ENCODE data around the gene PCMT1. TPM values are rescaled to one million over a fixed set of nuclear protein-coding genes. Genes with fewer than 3 reads are reported as not detected.

The PCMT1 gene
- total and polyA plus RNA-seq, 2 of the 4 experiments (the other 2 are of a cell fraction) = 101 to 109 TPM

DNA sequence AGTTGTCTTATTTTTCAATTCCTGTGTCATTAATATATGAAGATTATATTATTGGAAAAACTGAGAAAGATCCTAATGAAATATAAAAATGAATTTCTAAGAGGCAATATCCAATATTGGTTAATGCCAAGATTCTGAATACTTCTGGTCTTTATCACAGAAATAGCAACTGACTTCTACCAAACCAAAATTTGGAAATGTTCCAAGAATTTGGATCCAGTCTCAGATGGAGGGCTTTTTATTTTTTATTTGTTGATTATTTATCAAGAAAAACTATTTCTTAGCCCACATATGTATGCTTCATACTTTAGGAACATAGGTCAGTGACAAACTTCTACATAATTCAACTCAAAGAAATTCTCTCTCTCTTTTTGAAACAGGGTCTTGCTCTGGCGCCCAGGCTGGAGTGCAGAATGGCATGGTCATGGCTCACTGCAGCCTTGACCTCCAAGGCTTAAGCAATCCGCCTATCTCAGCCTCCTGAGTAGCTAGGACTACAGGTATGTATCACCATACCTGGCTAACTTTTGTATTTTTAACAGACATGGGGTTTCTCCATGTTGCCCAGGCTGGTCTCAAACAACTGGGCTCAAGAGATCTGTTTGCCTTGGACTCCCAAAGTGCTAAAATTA, 16.3 kb upstream of the PCMT1 start:
- Histone ChIP-seq H2AFZ (replicated peaks; ENCODE audit: low read length, poor library complexity) (no peak overlapping the region), H3K27ac (ENCODE audit: insufficient read depth, low read length) (no peak overlapping the region), H3K14ac (replicated peaks; ENCODE audit: low read depth, low read length) (no peak overlapping the region), H2BK15ac (ENCODE audit: low read depth, low read length) (no peak overlapping the region), H3K4me1 (ENCODE audit: control insufficient read depth, insufficient read depth, low read length) (no peaks in the 10 kb centered on the region), H4K8ac (ENCODE audit: low read depth in 2 of 2, low read length in 2 of 2) (no peak overlapping the region), H3K9me3 (ENCODE audit: control insufficient read depth, insufficient read depth, low read length) (no peaks in the 10 kb centered on the region), H3K79me1 (ENCODE audit: low read depth in 1 of 2, low read length in 2 of 2) (no peaks in the 10 kb centered on the region; a peak in 1 of 4 replicates), H3K9me1 (ENCODE audit: insufficient read depth, low read length) (no peaks in the 10 kb centered on the region), H2AK5ac (ENCODE audit: low read depth, low read length) (no peak overlapping the region), H3K4ac (ENCODE audit: low read depth, low read length) (no peak overlapping the region), H2BK5ac (ENCODE audit: low read depth, low read length, poor library complexity, severe bottlenecking) (no peak overlapping the region), H2BK120ac (ENCODE audit: low read depth, low read length) (no peak overlapping the region), H4K20me1 (ENCODE audit: insufficient read depth, low read length) (no peaks in the 10 kb centered on the region), H4K91ac (ENCODE audit: insufficient read depth, low read depth, low read length) (no peak overlapping the region), H3K56ac (ENCODE audit: extremely low read depth, insufficient read depth, low read length) (no peak overlapping the region), H3K23ac (ENCODE audit: low read depth, low read length) (no peak overlapping the region), H3K4me2 (ENCODE audit: low read depth, low read length) (no peak overlapping the region), H3K27me3 (ENCODE audit: control insufficient read depth, insufficient read depth, low read length) (no peaks in the 10 kb centered on the region), H3K36me3 (ENCODE audit: control insufficient read depth, insufficient read depth, low read length) (peaks cover 39% of the 10 kb centered on the region), H2BK20ac (ENCODE audit: low read depth, low read length) (no peak overlapping the region), H2AK9ac (replicated peaks; ENCODE audit: low read depth, low read length, poor library complexity) (peak overlapping the region; percentile 50), H3K9ac (ENCODE audit: low read depth, low read length) (no peak overlapping the region), H3K4me3 (ENCODE audit: insufficient read depth, low read depth, low read length) (no peak overlapping the region), H3K18ac (ENCODE audit: low read depth, low read length) (no peak overlapping the region), H4K5ac (ENCODE audit: low read depth, low read length) (no peak overlapping the region)
- TF ChIP-seq USF2 (IDR thresholded peaks at IDR 0.05; ENCODE audit: low read depth, low read length) (no peak), POLR2A (IDR thresholded peaks at IDR 0.05; ENCODE audit: low read depth, low read length) (no peak), MAFK (IDR thresholded peaks at IDR 0.05; ENCODE audit: low read depth, low read length) (no peak), RCOR1 (IDR thresholded peaks at IDR 0.05; ENCODE audit: insufficient replicate concordance, low read length) (no peak), SMC3 (IDR thresholded peaks at IDR 0.05; ENCODE audit: low read depth, low read length) (no peak), NFE2L2 (IDR thresholded peaks at IDR 0.05; ENCODE audit: low read depth, low read length) (no peak), MXI1 (IDR thresholded peaks at IDR 0.05; ENCODE audit: borderline replicate concordance, low read depth, low read length) (no peak)
- ChIA-PET CTCF (no interaction called here), POLR2A (ENCODE audit: unreplicated experiment) (no interaction called here)
- intact Hi-C loops (cut with micrococcal nuclease) = no loop called here
- dilution Hi-C loops (cut with HindIII; ENCODE audit: low sequenced_read_pairs, unreplicated experiment) = no loop called here
- DNase-seq (no peak), ATAC-seq (ENCODE audit: low read depth) (no peak)
- in situ Hi-C loops (cut with MboI; ENCODE audit: low sequenced_read_pairs) = no loop called here
- WGBS, 2 experiments (ENCODE audit: extremely low coverage in 2 of 2, insufficient read length in 1 of 2) = no CpG with 5 or more reads among the region's 2 CpGs
- no TSS peak for BruUV-seq (replicated peaks)
